Right atrium auricular region (tissue), 2 donors: ENCODE measurements around the gene SSBP1. TPM values are rescaled to one million over a fixed set of nuclear protein-coding genes. Genes with fewer than 3 reads are reported as not detected.

Experiments used
- DNase-seq: peaks from one replicate; pipeline ENCODE4 v3.0.0-alpha.2; 2019; ENCODE audit warnings: low spot score
- H3K27ac ChIP-seq, 2 donors: fragments of 200-600 bp; sonication (generic); 1 replicate in 1 of 2; 2 replicates in 1 of 2; pipeline ENCODE4 v1.5.1; 2016 to 2019
- H3K27me3 ChIP-seq, 2 donors: fragments of 200-600 bp; sonication (generic); one replicate each; pipeline versions ENCODE4 v1.5.1 to v1.6.0; 2017 to 2019
- H3K36me3 ChIP-seq: fragments of 200-600 bp; sonication (generic); one replicate; pipeline ENCODE4 v1.5.1; 2016
- H3K4me1 ChIP-seq, 2 donors: fragments of 200-600 bp; sonication (generic); one replicate each; pipeline versions ENCODE4 v1.5.1 to v1.6.0; 2017 to 2019
- H3K4me3 ChIP-seq, 2 donors: fragments of 200-600 bp; sonication (generic); 1 replicate in 1 of 2; 2 replicates in 1 of 2; pipeline ENCODE4 v1.5.1; 2017 to 2019; ENCODE audit warnings: mild to moderate bottlenecking in 1 of 2, moderate library complexity in 1 of 2
- H3K9me3 ChIP-seq, 2 donors: fragments of 200-600 bp; sonication (generic); one replicate each; pipeline ENCODE4 v1.5.1; 2019
- total RNA-seq, 2 donors: library from RNA; depleted of rRNA; stranded (reverse); fragments of >200 nt; gene quantifications; one replicate each; pipeline ENCODE4 v1.1.0, GENCODE V29; 2016
- TF ChIP-seq, protein P1 (sequence below), 2 donors: fragments of 200-600 bp; sonication (generic); IDR thresholded peaks; one replicate each; pipeline ENCODE4 v1.5.1; 2019; ENCODE audit warnings: antibody characterized with exemption in 2 of 2

SSBP1 gene
- total RNA-seq, 2 donors from 2014 or later, result 102 to 119 TPM

DNA sequence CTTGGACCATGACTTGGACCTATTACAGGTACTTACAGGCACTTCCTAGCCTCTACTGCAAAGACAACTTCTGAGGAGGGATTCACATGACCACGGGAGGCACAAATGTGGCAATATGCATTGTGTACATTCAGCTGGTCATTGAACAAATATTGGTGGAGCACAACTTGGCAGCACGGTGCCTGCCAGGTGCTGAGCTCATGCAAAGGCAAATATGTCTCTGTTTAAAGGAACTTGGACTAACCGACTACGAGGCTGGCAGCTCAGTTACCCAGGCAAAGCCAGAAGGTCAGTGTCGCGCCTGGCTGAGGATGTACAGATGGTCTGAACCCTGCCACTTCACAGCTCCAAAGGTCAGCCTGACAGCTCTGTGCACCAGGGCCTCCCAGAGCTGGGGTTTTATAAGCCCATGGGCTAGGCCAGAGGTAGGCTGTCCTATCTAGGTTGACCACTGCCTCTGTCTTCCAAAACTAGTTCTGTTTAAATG is 42.3 kb upstream of the SSBP1 start:
- H3K9me3 ChIP-seq, result no peaks in the 10 kb centered on the region
- no peaks in the 10 kb centered on the region for H3K36me3 ChIP-seq
- no peaks in the 10 kb centered on the region for H3K27me3 ChIP-seq
- H3K4me1 ChIP-seq, result peaks cover 0 to 20% of the 10 kb centered on the region in 2 donors
- DNase-seq, result no peak
- H3K4me3 ChIP-seq, result no peak overlapping the region
- H3K27ac ChIP-seq, result no peak overlapping the region
- TF ChIP-seq, protein P1, sequence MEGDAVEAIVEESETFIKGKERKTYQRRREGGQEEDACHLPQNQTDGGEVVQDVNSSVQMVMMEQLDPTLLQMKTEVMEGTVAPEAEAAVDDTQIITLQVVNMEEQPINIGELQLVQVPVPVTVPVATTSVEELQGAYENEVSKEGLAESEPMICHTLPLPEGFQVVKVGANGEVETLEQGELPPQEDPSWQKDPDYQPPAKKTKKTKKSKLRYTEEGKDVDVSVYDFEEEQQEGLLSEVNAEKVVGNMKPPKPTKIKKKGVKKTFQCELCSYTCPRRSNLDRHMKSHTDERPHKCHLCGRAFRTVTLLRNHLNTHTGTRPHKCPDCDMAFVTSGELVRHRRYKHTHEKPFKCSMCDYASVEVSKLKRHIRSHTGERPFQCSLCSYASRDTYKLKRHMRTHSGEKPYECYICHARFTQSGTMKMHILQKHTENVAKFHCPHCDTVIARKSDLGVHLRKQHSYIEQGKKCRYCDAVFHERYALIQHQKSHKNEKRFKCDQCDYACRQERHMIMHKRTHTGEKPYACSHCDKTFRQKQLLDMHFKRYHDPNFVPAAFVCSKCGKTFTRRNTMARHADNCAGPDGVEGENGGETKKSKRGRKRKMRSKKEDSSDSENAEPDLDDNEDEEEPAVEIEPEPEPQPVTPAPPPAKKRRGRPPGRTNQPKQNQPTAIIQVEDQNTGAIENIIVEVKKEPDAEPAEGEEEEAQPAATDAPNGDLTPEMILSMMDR (IDR thresholded peaks at IDR 0.05), result no peak

DNA sequence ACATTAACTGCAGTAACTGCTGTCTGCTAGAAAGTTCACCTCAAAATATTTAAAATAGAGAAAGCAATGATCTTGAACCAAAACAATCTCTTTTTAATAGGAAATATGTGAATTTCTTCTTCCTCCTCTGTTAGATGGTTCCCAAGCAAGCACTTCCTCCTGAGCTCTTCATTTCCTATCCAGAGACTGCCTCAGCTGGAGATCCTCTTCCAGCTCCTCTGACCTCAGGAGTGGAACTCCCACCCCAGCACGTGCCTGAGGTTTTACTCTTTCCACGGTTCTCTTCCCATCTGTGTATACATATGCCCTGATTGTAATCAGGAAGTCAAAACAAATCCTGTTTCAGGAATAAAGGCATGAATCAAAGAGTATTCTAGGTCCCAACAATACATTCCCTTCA is 41.8 kb upstream of the SSBP1 start:
- H3K36me3 ChIP-seq, result no peaks in the 10 kb centered on the region
- no peak for DNase-seq
- H3K27me3 ChIP-seq, result no peaks in the 10 kb centered on the region
- H3K27ac ChIP-seq, result no peak overlapping the region
- TF ChIP-seq, protein P1 (IDR thresholded peaks at IDR 0.05), result no peak
- H3K4me1 ChIP-seq, result peaks cover 0 to 22% of the 10 kb centered on the region in 2 donors
- H3K4me3 ChIP-seq, result no peak overlapping the region
- H3K9me3 ChIP-seq, result no peaks in the 10 kb centered on the region

DNA sequence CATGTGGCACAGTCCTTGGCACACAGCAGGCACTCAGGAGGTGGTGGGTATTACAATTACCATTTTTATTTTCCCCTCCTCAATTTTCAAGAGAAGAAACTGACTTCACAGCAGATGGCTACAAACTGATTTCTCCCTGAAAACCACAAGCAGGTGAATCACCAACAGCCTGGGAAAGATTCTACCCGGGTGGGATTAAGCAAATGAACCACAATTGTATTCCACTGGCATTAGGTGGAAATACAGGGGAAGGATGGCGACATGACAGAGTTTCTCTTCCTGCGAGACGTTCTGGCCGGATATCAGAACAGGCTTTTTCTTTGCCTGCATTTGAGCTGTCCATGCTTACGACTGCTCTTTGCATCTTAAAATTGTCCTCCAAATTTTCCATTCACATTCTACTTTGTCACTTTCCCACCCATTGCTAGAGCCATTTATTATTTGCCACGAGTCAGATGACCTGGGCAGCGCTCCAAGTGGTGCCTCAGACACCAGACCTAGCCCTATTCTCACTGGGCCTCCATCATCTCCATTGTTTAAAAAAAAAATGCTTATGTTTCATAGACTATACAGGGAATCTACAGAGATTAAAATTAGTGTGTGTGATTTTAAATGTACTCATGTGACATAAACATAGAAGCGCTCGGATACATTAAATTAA is 40.8 kb upstream of the SSBP1 start:
- Histone ChIP-seq H3K9me3 (no peaks in the 10 kb centered on the region), H3K4me1 (peaks cover 0 to 24% of the 10 kb centered on the region in 2 donors), H3K27me3 (no peaks in the 10 kb centered on the region), H3K36me3 (no peaks in the 10 kb centered on the region), H3K27ac (no peak overlapping the region), H3K4me3 (no peak overlapping the region)
- no peak for DNase-seq
- TF ChIP-seq, protein P1 (IDR thresholded peaks at IDR 0.05), result no peak

DNA sequence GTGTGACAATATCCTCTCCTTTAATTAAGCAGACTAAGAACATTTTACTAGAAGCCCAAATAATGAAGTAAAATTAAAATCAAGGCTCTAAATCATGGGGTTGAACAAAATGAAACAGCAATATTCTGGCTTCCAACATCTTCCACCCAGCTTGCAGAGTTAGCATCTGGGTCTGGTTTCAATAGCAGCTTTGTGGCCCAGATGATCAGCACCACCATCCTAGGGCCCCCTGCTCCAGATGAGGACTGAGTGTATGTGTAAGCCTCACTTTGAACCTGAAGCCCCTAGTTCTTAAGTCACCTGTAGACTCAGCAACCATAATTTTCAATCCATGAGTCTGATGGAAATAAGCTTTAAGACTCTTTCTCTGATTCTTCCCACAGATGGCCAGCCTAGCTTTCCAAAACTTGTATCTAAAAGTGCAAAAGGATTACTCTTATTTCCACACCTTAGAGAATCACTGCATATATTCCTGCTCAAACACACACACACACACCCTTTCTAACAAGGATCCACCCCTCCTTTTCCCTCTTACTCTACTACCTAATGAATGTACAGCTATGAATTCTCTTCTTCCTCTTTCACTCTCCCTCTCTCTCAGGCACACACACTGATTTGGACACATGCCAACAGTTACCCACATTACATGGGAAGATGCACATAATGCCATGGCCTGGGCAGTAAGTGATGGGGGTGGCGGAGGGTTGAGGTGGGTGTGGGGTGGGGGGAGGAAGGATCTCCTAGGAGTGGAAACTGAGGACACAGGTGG is 39.7 kb upstream of the SSBP1 start:
- TF ChIP-seq, protein P1 (IDR thresholded peaks at IDR 0.05), result no peak
- H3K27ac ChIP-seq, result no peak overlapping the region
- H3K4me1 ChIP-seq, result peaks cover 0 to 33% of the 10 kb centered on the region in 2 donors
- H3K9me3 ChIP-seq, result no peaks in the 10 kb centered on the region
- no peak overlapping the region for H3K4me3 ChIP-seq
- H3K36me3 ChIP-seq, result no peaks in the 10 kb centered on the region
- no peaks in the 10 kb centered on the region for H3K27me3 ChIP-seq
- no peak for DNase-seq

DNA sequence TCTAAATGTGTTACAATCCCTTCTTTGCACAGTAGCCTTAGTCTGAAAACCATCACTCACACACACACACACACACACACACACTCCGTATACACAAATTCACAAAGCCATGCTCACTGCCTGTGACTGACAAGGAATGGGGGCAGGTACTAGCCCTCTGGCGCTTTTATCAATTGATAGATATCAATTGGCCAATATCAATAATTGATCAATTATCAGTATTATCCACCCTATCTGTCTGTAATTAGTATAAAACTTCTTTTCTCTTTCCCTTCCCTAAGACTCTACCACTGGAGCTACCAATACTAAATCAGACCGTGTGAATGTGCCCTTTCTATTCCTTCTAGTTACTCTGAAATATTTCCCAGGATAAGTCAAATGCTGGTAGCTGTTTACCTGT is 38.3 kb upstream of the SSBP1 start:
- H3K36me3 ChIP-seq, result no peaks in the 10 kb centered on the region
- H3K27me3 ChIP-seq, result no peaks in the 10 kb centered on the region
- TF ChIP-seq, protein P1 (IDR thresholded peaks at IDR 0.05), result no peak
- DNase-seq, result no peak
- H3K9me3 ChIP-seq, result no peaks in the 10 kb centered on the region
- H3K4me1 ChIP-seq, result peaks cover 0 to 33% of the 10 kb centered on the region in 2 donors
- no peak overlapping the region for H3K27ac ChIP-seq
- no peak overlapping the region for H3K4me3 ChIP-seq
